Muscle layer of duodenum (tissue), 2 donors: Measurements from ENCODE around the gene HOXD12.

Experiments used
- H3K27ac ChIP-seq: one replicate; pipeline ENCODE4 v1.7.0; 2013; ENCODE audit warnings: mild to moderate bottlenecking, low read length
- H3K27me3 ChIP-seq: one replicate; pipeline ENCODE4 v1.7.0; 2013; ENCODE audit warnings: low read depth, mild to moderate bottlenecking, control low read depth, low read length
- H3K36me3 ChIP-seq, 2 donors: one replicate each; pipeline ENCODE4 v1.7.0; 2013; ENCODE audit warnings: low read length in 2 of 2, control low read depth in 1 of 2, mild to moderate bottlenecking in 1 of 2; ENCODE audit not compliant: insufficient read depth in 2 of 2, control insufficient read depth in 1 of 2
- H3K4me1 ChIP-seq, 2 donors: one replicate each; pipeline ENCODE4 v1.7.0; 2013; ENCODE audit warnings: low read length in 2 of 2, mild to moderate bottlenecking in 2 of 2, control low read depth in 1 of 2, moderate library complexity in 1 of 2; ENCODE audit not compliant: insufficient read depth in 2 of 2, control insufficient read depth in 1 of 2
- H3K4me3 ChIP-seq, 2 donors: one replicate each; pipeline ENCODE4 v1.7.0; 2013; ENCODE audit warnings: low read length in 2 of 2, low read depth in 1 of 2, mild to moderate bottlenecking in 1 of 2
- H3K9me3 ChIP-seq, 2 donors: one replicate each; pipeline ENCODE4 v1.7.0; 2013; ENCODE audit warnings: low read length in 2 of 2, control low read depth in 1 of 2, mild to moderate bottlenecking in 1 of 2; ENCODE audit not compliant: control insufficient read depth in 1 of 2
- donor health status: healthy.

The HOXD12 gene

DNA sequence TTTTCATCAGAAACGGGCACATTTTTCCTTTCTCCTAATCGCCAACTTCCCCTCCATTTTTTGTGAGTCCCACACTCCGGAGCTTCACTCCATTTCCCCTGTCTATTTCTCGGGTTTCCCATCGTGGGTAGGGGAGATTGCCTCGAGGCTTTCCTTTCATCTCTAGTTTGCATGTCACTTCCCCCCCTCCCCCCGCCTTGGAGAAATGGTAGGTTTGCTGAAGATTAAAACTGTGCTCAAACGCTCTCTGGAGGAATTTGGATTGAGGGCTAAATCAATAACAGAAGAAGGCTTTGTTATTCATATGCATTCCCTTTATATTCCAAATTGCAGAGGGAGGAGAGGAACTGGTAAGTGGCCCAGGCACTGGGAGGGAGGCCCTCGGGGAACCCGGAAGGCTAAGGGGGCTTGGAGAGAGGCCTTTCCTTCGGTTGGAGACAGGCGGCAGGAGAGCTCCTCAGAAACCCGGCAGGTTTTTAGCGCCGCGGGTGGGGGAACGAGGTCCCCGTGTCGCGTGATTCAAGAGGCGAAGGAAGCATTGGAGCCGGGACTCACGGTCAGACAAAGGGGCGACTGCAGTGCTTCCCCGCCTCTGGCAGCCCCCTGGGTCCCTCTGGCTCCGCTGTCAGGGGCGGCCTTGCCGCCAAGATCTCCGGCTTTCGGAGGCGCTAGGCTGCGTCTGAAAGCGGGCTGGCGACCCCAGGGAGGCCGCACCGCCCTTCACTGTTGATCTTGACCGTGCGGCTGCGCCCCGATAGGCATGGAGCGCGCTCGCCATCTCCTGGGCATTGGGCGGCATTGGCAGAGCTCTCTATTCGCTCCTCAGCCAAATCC is 2.4 kb upstream of the HOXD12 start:
- Histone ChIP-seq H3K9me3 (peaks cover 0 to 8% of the 10 kb centered on the region in 2 donors), H3K4me1 (peaks cover 11 to 43% of the 10 kb centered on the region in 2 donors), H3K27ac (no peak overlapping the region), H3K27me3 (peaks cover 93% of the 10 kb centered on the region), H3K36me3 (no peaks in the 10 kb centered on the region), H3K4me3 (peak overlapping the region; percentile 45 to 54)

DNA sequence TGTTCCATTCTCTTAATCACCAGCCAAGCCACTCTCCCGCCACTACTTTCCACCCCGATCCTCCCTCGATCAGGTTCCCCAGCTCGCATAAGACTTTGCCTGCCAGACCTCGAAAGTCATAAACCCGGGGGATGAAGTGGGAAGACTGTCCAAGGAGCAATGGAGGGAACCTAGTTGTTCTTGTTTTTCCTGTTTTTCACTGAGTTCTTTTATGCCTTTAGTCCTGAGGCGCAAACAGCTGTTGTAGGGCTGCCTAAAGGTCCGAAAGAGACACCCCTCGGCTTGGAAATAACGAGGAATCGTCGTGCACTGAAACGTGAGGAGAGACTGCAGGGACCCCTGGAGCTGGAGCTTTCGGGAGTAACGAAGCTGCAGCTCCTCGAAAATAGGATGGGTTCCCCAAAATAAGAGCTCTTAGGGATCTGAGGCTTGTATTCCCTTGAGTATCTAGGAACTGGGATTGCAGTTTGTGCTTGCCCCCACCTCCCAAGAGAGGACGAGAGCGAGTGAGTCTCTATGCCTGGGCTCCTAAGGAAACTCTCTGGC is 1.7 kb upstream of the HOXD12 start:
- Histone ChIP-seq H3K27me3 (peaks cover 99% of the 10 kb centered on the region), H3K9me3 (peaks cover 0 to 8% of the 10 kb centered on the region in 2 donors), H3K4me1 (peaks cover 11 to 43% of the 10 kb centered on the region in 2 donors), H3K27ac (no peak overlapping the region), H3K36me3 (no peaks in the 10 kb centered on the region), H3K4me3 (peak overlapping the region; percentile 45 to 54)

DNA sequence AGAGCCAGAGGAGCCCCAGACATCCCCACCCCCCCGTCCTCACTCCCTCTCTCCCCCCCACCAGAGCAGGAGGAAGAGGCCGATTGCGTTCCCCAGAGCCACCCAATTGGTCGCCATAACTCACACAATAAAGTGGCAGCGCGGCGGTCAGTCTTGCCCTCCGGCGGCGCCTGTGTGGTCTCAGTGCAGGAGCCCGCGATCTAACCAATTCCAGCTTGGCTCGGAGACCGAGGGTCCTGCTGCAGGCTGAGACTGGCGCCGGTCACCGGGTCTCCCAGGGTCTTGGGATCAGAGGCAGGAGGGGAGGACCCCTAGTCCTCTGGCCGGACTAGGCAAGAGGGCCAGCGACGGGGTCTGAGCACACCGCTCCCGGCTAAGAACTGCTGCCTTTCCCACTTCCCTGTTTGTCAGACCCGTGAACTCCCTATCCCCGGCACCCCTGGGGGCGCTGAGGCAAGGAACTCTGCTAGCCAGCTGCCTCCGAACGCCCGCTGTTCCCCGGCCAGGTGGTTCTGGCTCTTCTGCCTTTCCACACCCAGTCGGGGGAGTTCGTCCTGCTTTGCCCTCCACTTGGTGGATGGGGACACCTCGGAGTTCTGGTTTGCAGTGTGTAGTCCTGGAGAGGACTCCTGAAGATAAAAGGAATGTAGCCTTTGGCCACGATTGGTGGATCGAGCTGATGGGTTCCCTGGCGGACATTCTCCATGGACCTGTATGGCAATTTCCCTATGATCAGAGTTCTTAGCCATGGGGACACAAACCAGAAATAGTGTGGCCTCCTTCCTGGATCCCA is 1.0 kb upstream of the HOXD12 start:
- Histone ChIP-seq H3K27ac (no peak overlapping the region), H3K27me3 (peaks cover 99% of the 10 kb centered on the region), H3K9me3 (peaks cover 0 to 8% of the 10 kb centered on the region in 2 donors), H3K36me3 (no peaks in the 10 kb centered on the region), H3K4me3 (no peak overlapping the region), H3K4me1 (peaks cover 11 to 38% of the 10 kb centered on the region in 2 donors)

DNA sequence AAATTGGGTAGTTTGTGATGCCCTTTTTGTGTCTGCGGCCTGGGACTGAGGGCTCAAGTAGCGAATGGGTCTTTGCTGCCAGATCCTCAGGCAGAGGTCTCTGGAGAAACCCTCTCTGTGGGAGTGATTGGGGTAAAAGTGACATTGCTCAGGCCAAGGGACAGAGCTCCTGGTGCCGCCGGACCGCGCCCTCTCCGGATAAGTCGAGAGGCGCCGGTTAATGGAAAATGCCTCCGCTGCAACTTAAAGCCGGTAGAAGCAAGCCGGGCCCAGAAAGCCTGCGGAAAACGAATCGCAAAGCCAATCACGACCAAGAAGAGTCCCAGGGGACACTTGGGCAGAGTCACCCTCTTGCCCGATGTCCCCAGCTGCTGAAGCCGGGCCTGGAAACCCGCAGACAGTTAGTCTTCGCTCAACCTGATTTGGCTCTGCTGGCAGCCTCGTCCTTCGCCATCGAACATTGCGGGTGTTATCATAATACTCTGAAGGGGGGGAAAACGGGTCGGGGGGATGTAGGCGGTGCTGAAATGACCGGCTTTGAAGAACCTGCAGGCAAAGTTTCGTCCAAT is 352 bp upstream of the HOXD12 start:
- Histone ChIP-seq H3K9me3 (peaks cover 0 to 3% of the 10 kb centered on the region in 2 donors), H3K36me3 (no peaks in the 10 kb centered on the region), H3K27ac (no peak overlapping the region), H3K4me1 (peaks cover 11 to 42% of the 10 kb centered on the region in 2 donors), H3K27me3 (peaks cover 99% of the 10 kb centered on the region), H3K4me3 (no peak overlapping the region)

DNA sequence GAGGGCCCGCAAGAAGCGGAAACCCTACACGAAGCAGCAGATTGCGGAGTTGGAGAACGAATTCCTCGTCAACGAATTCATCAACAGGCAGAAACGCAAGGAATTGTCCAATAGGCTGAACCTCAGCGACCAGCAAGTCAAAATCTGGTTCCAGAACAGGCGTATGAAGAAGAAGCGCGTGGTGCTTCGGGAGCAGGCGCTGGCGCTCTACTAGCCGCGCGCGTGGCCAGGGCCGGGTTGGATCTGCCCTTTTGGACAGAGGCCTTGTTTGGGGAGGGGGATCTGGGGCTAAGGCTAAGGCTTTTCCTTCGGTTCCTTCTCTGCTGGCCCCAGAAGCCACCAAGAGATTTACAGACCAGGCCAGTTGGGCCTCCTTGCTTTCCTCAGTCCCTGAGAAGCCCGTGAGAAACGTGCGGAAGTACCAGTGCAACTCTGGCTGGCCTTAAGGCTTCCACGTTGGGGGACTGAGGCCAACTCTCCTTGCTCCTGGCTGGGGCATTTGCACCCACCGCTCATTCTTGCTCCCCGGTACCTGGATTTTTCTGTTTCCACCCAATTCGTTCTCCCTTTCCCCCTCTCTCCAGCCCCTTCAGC is 1.0 kb downstream of the HOXD12 start:
- H3K4me3 ChIP-seq, result no peak overlapping the region
- no peaks in the 10 kb centered on the region for H3K9me3 ChIP-seq
- peaks cover 99% of the 10 kb centered on the region for H3K27me3 ChIP-seq
- H3K27ac ChIP-seq, result no peak overlapping the region
- no peaks in the 10 kb centered on the region for H3K36me3 ChIP-seq
- H3K4me1 ChIP-seq, result peaks cover 11 to 55% of the 10 kb centered on the region in 2 donors

DNA sequence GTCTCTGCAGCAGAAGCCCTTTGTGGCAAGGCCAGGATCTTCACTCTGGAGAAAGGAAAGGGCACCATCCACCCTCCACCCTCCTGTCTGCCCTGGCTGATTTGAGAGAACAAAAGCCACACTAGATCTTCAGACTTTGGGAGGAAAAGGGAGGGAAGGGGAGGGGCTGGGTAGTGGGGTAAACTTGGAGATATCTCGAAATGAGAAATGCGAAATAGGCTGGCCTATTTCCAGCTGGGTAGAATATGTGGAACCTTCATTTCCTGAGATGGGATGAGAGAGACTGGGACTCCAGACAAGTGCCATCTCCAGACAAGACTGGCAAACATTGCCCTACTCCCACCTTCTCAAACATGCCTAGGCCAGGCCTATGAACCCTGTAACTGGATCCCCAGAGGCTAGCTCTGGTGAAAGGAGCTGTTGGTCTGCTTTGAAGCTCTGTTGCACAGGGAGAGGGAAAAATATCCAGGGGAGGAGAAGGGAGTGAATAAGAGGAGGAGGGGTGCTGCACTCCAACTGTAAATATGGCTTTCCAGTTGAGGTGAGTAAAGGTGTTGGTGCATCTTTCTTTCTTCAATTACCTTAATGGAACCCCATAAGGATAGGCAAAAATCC is 1.7 kb downstream of the HOXD12 start:
- Histone ChIP-seq H3K27me3 (peaks cover 99% of the 10 kb centered on the region), H3K4me3 (no peak overlapping the region), H3K36me3 (no peaks in the 10 kb centered on the region), H3K4me1 (peaks cover 9 to 54% of the 10 kb centered on the region in 2 donors), H3K27ac (no peak overlapping the region), H3K9me3 (no peaks in the 10 kb centered on the region)

DNA sequence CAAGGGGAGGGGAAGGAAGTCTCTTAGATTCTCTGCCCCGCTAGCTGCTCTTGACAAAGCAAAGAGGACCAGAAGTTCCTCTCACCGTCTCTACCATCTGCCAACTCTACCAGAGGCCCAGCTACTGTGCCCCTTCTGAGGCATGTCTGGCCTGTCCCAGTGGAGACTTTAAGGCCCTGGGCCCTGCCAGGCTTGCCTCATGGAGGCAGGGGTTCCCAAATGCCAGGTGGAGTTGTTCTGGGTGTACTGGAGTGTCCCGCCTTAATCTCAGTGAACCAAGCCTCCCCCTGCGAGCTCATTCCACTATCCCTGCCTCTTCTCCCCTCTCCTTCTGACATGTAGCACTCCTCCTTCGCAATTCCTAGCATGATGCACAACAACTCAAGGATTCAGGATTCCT is 2.2 kb downstream of the HOXD12 start:
- Histone ChIP-seq H3K4me1 (peaks cover 4 to 54% of the 10 kb centered on the region in 2 donors), H3K27me3 (peaks cover 99% of the 10 kb centered on the region), H3K4me3 (no peak overlapping the region), H3K27ac (no peak overlapping the region), H3K36me3 (no peaks in the 10 kb centered on the region), H3K9me3 (no peaks in the 10 kb centered on the region)

DNA sequence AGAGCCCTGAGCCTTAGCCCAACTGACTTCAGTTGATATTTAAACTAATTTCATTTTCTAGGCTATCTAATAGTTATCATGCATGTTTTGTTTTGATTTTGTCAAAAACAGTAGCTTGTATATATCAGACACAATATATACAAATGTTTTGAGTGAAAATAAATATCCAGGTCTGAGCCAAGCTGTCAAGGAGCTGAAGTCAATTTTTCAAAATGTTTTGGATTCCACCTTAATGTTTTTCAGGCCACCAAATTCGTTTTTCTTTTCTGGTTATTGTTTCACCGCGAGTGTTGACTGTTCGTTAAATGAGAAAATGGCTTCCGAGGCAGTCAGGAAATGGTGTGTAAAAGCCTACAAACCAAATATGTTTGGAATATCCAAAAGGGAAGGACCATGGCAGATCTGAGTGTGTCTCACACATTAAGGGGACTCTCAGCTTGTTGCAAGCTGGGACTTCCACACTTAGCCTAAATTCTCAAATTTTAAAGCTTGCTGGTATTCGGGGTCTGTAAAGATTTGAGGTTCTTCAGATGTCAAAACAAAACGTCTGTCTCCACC is 2.8 kb downstream of the HOXD12 start:
- H3K36me3 ChIP-seq, result no peaks in the 10 kb centered on the region
- H3K4me3 ChIP-seq, result no peak overlapping the region
- peaks cover 0 to 54% of the 10 kb centered on the region in 2 donors for H3K4me1 ChIP-seq
- H3K27me3 ChIP-seq, result peaks cover 98% of the 10 kb centered on the region
- no peak overlapping the region for H3K27ac ChIP-seq
- H3K9me3 ChIP-seq, result no peaks in the 10 kb centered on the region

DNA sequence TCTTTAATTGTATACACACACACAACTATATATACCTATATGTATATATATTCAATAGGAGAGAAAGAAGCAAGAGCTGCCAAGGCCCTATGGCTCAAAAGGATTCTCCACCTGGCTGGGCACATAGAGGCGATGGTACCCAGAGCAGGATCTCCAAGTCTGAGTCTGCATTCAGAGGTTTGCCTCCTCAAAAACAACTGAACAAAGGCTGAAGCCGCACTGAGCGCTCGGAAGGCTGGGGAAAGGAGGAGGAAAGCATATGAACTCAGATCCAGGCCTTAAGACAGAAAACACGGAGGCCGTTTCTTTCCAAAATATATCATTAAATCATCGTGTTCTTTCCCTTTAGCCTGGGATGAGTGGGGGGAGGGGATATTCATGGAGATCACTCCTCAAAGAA is 3.6 kb downstream of the HOXD12 start:
- H3K27ac ChIP-seq, result no peak overlapping the region
- H3K36me3 ChIP-seq, result no peaks in the 10 kb centered on the region
- H3K9me3 ChIP-seq, result no peaks in the 10 kb centered on the region
- peaks cover 92% of the 10 kb centered on the region for H3K27me3 ChIP-seq
- peaks cover 0 to 50% of the 10 kb centered on the region in 2 donors for H3K4me1 ChIP-seq
- no peak overlapping the region for H3K4me3 ChIP-seq

DNA sequence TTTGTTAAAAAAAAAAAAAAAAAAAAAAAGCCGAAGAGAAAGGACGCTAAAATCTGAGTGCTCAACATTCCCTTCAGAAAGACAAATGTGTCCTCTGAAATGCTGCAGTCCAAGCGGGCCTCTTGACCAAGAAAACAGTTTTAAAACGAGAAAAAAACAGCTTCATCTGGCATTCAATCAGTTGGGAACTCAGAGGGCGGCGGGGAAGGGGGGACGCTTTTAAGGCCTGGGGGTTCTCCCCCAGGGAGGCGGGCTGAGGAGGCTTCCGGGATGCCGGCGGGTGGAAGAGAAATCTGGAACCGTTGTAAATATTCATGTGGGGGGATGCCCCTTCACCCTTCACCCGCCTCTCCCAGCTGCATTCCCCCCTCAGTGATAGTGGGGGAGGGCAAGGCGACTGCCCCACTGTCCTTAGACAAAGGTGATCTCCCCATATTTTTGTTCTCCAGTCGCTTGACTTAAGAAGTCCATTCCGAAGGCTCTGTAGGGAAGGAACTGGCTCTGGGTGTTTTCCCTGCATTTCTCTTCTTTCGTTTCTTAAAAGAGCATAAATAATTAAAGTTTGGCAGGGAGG is 4.2 kb downstream of the HOXD12 start:
- no peak overlapping the region for H3K4me3 ChIP-seq
- no peaks in the 10 kb centered on the region for H3K36me3 ChIP-seq
- peaks cover 0 to 49% of the 10 kb centered on the region in 2 donors for H3K4me1 ChIP-seq
- peaks cover 89% of the 10 kb centered on the region for H3K27me3 ChIP-seq
- no peak overlapping the region for H3K27ac ChIP-seq
- H3K9me3 ChIP-seq, result no peaks in the 10 kb centered on the region
